Omental fat pad (tissue), 4 donors: ENCODE results near the gene LGR6. TPM values are rescaled to one million over a fixed set of nuclear protein-coding genes. Genes with fewer than 3 reads are reported as not detected.

Source experiments
- ATAC-seq: fragments of 150-250 bp; one replicate; pipeline ENCODE4 v1.9.1; 2016; ENCODE audit warnings: mild to moderate bottlenecking, moderate library complexity; ENCODE audit not compliant: low FRiP score
- DNase-seq: peaks from one replicate; pipeline ENCODE4 v3.0.0-alpha.2; 2019; ENCODE audit warnings: low spot score
- CTCF ChIP-seq, 3 donors: fragments of 450-650 bp; IDR thresholded peaks; one replicate each; pipeline ENCODE4 v1.5.1; 2016 to 2017; ENCODE audit warnings: antibody characterized with exemption in 3 of 3, mild to moderate bottlenecking in 3 of 3, moderate library complexity in 2 of 3
- total RNA-seq, 4 donors: library from RNA; depleted of rRNA; stranded (reverse); fragments of >200 nt; gene quantifications; one replicate each; pipeline ENCODE4 v1.1.0, GENCODE V29; 2016

The LGR6 gene
- total RNA-seq, 4 donors from 2014 or later = 0.28 to 0.32 TPM; not detected in 2

- ATAC-seq (no peak), DNase-seq (no peak)
- no peak for TF ChIP-seq CTCF (IDR thresholded peaks at IDR 0.05)
These were observed 29.7 kb downstream of the LGR6 start for GRCh38 chr1:202223121-202223860.

DNA sequence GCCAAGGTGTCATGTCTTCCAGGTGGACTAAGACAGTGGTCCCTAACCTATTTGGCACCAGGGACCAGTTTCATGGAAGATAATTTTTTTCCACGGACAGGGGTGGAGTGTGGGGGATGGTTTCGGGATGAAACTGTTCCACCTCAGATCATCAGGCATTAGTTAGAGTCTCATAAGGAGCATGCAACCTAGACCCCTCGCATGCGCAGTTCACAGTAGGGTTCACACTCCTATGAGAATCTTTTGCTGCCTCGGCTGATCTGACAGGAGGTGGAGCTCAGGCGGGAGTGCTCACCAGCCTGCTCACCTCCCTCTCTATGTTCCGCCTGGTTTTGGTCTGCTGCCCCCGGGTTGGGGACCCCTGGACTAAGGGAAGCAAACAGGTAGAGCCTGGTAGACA is 30.9 kb downstream of the LGR6 start:
- DNase-seq (no peak), ATAC-seq (no peak)
- no peak for TF ChIP-seq CTCF (IDR thresholded peaks at IDR 0.05)

DNA sequence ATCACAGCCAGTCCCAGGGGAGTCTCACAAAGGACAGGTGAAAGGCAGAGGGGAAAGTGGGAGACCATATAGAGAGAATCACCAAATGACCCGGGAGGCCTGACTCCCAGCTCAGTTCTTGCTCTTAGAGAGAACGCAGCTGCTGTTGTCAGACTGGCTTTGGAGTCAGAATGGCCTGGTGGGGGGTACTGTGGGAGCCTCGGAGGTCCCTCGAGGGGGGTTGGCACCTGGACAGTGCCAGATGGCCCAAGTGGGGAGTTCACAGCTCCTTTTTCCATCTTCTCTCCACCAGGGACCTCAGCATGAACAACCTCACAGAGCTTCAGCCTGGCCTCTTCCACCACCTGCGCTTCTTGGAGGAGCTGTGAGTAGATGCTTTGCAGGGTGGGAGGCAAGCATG is 31.5 kb downstream of the LGR6 start:
- TF ChIP-seq CTCF (IDR thresholded peaks at IDR 0.05) = no peak
- DNase-seq (no peak), ATAC-seq (no peak)

- no peak for ATAC-seq
- no peak for TF ChIP-seq CTCF (IDR thresholded peaks at IDR 0.05)
These were observed 33.6 kb downstream of the LGR6 start for GRCh38 chr1:202227053-202227672.

GRCh38 chr1:202227997-202228401 is 34.4 kb downstream of the LGR6 start:
- ATAC-seq (no peak), DNase-seq (no peak)
- TF ChIP-seq CTCF (IDR thresholded peaks at IDR 0.05) = no peak

More at GRCh38 chr1:202227053-202227672, 33.6 kb downstream of the LGR6 start:
- DNase-seq = no peak

DNA sequence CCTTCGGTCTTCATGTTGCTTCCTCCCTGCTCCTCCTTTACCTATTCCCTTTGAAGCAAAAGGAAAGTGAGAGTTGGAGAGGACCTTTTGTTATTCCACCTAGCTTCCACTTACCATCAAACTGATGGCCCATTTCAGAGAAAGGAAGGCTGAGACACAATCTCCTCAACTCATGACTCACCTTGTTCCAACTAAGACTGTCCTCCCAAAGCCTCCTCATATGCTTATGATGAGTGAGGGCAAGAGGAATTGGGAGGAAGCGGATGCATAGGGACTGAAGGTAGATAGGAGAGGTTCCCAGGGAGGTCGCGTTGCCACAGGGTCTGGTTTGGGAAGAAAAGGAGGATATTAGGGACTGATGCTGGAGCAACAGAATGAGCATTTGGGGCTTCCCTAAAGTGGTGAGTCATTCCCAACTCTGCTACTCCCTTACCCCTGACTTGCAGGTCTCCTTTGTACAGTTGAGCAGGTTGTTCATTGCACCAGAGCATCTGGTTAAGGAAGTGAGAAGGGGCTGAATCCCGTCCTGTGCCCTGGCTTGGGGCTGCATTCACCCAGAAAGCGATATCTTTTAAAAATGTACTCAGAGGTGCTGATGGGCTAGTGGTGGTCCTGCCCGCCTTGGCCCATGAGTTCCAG is 35.0 kb downstream of the LGR6 start:
- TF ChIP-seq CTCF (IDR thresholded peaks at IDR 0.05) = no peak
- no peak for DNase-seq
- no peak for ATAC-seq
